OCI-LY1 (cell line): ENCODE measurements around the gene ZNG1B.

Source experiments
- EZH2 ChIP-seq: fragments of 200-600 bp; sonication (generic), shearing (Covaris generic); IDR thresholded peaks from 2 replicates; pipeline ENCODE4 v1.8.0; 2017; ENCODE audit warnings: borderline replicate concordance, mixed run types, mild to moderate bottlenecking, antibody characterized with exemption, low read length, moderate library complexity, mixed read lengths
- TF ChIP-seq, protein P1 (sequence below): fragments of 200-600 bp; sonication (generic), shearing (Covaris generic); IDR thresholded peaks from 2 replicates; pipeline ENCODE4 v1.5.1; 2017; ENCODE audit warnings: mild to moderate bottlenecking, antibody characterized with exemption, low read length, moderate library complexity, mixed read lengths

DNA sequence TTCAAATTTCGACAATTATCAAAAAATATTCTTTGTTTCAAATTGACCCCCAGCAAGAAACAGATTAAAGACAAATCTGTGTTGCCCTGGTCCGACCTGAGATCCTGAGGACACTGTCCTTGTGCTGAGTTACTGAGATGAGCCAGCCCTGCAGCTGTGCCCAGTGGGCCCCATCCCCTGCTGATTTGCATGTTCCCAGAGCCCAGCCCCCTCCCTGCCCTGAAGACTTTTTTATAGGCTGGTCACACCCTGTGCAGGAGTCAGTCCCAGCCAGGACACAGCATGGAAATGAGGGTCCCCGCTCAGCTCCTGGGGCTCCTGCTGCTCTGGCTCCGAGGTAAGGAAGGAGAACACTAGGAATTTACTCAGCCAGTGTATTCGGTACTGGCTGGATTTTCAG, 31.4 kb upstream of the ZNG1B start:
- TF ChIP-seq EZH2 = no peak
- TF ChIP-seq, protein P1, sequence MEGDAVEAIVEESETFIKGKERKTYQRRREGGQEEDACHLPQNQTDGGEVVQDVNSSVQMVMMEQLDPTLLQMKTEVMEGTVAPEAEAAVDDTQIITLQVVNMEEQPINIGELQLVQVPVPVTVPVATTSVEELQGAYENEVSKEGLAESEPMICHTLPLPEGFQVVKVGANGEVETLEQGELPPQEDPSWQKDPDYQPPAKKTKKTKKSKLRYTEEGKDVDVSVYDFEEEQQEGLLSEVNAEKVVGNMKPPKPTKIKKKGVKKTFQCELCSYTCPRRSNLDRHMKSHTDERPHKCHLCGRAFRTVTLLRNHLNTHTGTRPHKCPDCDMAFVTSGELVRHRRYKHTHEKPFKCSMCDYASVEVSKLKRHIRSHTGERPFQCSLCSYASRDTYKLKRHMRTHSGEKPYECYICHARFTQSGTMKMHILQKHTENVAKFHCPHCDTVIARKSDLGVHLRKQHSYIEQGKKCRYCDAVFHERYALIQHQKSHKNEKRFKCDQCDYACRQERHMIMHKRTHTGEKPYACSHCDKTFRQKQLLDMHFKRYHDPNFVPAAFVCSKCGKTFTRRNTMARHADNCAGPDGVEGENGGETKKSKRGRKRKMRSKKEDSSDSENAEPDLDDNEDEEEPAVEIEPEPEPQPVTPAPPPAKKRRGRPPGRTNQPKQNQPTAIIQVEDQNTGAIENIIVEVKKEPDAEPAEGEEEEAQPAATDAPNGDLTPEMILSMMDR = no peak
